Measurements from ENCODE around the gene SPATA6L.

- TF ChIP-seq, protein P1, sequence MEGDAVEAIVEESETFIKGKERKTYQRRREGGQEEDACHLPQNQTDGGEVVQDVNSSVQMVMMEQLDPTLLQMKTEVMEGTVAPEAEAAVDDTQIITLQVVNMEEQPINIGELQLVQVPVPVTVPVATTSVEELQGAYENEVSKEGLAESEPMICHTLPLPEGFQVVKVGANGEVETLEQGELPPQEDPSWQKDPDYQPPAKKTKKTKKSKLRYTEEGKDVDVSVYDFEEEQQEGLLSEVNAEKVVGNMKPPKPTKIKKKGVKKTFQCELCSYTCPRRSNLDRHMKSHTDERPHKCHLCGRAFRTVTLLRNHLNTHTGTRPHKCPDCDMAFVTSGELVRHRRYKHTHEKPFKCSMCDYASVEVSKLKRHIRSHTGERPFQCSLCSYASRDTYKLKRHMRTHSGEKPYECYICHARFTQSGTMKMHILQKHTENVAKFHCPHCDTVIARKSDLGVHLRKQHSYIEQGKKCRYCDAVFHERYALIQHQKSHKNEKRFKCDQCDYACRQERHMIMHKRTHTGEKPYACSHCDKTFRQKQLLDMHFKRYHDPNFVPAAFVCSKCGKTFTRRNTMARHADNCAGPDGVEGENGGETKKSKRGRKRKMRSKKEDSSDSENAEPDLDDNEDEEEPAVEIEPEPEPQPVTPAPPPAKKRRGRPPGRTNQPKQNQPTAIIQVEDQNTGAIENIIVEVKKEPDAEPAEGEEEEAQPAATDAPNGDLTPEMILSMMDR (conservative IDR thresholded peaks at IDR 0.05; ENCODE audit: low read depth in 2 of 2): no peak
- TF ChIP-seq POLR2AphosphoS5 (IDR thresholded peaks at IDR 0.05; ENCODE audit: low read depth) (no peak), EZH2 (IDR thresholded peaks at IDR 0.05; ENCODE audit: low read depth, unreplicated experiment) (no peak), ZNF462 (CRISPR knock-in tag; IDR thresholded peaks at IDR 0.05) (no peak), CREB1 (CRISPR knock-in tag; IDR thresholded peaks at IDR 0.05; ENCODE audit: low read depth) (no peak)
These were observed 107.8 kb downstream of the SPATA6L start for GRCh38 chr9:4558371-4558998.
